ENCODE measurements around the gene RPGRIP1.
A peak's percentile ranks its signal among the peaks of the same experiment; 100 is the strongest.
"Not testable (repeated sequence)": the region's sequence is repeated elsewhere in the genome, so short reads cannot be mapped to it uniquely, and the experiment has no call there.

The RPGRIP1 gene

DNA sequence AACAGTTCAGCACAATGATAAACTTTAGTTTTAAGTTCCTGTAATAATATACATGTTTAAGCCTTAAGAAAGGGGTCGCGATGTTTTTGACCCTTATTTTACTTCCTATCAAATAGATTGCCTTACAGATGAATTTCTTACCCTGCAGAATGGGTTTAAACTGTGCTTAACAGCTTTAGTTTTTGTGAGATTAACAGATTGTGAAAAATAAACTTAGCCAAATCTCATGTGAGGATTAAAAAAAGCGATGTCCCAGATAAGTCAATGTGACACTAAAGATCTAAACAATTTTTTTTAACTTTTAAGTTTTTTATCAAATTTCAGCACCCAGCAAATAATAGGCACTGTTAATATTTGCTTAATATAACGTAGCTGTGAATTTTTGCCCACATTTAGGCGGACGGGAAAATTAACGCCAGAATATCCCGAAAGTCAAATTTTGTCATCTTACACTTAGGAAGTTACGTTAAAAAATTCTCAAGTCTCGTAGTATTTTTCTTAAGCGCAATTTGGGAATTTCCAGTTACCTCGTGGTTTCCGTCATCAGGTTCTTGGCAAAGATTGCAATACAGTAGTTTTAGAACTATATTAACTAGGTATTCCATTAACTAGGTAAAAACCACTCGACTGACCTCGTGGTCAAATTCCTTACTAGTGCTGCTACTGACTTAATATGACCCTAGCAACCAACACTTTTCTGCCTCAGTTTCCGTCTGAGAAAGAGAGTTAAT is 11.8 kb upstream of the RPGRIP1 start:
- DNase-seq (ENCODE audit: low read depth), result peak; percentile 57
- H3K4me3 ChIP-seq (ENCODE audit: low read depth, low read length), result peak overlapping the region; percentile 79
- TF ChIP-seq, protein P1, sequence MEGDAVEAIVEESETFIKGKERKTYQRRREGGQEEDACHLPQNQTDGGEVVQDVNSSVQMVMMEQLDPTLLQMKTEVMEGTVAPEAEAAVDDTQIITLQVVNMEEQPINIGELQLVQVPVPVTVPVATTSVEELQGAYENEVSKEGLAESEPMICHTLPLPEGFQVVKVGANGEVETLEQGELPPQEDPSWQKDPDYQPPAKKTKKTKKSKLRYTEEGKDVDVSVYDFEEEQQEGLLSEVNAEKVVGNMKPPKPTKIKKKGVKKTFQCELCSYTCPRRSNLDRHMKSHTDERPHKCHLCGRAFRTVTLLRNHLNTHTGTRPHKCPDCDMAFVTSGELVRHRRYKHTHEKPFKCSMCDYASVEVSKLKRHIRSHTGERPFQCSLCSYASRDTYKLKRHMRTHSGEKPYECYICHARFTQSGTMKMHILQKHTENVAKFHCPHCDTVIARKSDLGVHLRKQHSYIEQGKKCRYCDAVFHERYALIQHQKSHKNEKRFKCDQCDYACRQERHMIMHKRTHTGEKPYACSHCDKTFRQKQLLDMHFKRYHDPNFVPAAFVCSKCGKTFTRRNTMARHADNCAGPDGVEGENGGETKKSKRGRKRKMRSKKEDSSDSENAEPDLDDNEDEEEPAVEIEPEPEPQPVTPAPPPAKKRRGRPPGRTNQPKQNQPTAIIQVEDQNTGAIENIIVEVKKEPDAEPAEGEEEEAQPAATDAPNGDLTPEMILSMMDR (conservative IDR thresholded peaks at IDR 0.05; ENCODE audit: low read depth, low read length), result no peak

DNA sequence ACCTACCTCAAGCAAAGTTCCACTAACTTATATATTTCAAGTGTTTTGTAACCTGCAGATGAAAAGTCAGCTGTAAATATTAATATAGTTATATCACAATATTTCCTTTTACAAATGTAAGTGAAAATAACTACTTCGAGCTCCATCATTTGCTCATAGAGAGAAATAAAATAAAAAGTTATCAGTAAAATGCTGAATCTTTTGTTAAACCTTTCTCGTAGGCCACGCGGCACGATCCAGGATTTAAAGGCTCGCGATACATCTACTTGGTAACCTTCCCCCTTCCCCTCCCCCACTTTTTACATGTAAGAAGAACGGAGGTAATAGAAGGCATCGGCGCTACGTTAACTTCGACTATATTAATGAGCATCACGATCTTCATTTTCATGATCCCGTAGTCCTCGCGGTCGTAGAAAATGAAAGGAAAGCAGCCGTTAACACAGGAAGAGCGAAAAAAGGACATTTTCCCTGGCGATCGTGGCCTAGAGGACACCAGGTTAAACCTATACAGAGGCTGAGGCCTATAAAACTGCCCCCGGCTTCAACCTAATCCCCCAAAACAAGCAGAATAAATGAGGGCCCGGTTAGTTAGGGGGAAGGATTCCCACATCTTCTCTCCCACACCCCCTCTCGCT is 11.1 kb upstream of the RPGRIP1 start:
- TF ChIP-seq, protein P1 (conservative IDR thresholded peaks at IDR 0.05; ENCODE audit: low read depth, low read length), result no peak
- H3K4me3 ChIP-seq (ENCODE audit: low read depth, low read length), result peak overlapping the region; percentile 79
- peak; percentile 84 for DNase-seq (ENCODE audit: low read depth)

DNA sequence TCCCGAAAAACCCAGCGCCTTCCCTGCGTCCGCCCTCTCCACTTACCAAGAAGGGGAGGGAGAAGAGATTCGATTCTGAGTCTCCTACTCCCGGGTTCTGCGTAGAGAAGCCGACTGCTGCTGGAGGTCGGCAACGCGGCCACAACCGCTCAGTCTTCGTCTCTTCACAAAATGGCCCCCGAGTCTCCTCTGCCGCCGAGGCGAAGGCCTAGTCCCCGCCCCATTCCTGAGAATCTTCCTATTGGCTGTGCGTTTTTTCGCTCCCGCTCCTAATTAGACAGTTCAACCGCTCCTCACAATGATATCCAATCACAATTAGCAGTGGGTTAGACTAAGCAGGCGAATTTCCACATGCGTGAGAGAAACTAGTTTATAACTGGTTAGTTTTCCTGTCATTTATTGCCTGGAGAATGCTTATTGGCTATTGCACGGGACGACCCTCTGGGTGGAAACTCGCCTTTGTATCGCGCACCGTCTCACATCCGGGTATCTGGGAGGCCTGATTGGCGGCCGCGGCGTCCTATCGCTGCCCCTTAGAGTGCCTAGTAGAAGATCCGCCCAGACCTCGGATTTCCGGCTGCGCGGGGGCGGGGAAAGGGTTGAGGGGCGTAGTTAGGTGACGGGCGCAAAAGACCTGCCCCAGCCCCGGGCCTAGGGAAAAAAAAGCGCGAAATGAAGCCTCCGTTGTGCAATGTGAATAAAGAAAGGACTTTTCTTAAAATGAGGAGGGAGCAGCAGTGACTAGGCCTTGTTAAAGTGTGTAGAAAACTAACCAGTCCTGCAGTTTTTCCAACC is 10.4 kb upstream of the RPGRIP1 start, which contains the start of gene HNRNPC:
Gene HNRNPC, minus strand, starts transcription at position 191 of the 795 bp plus-strand sequence. CDS start 35,249 bp downstream, outside the sequence.
- peak; percentile 100 for DNase-seq (ENCODE audit: low read depth)
- TF ChIP-seq, protein P1 (conservative IDR thresholded peaks at IDR 0.05; ENCODE audit: low read depth, low read length), result no peak
- peak within 1 kb of the TSS; percentile 79 for H3K4me3 ChIP-seq (ENCODE audit: low read depth, low read length)

DNA sequence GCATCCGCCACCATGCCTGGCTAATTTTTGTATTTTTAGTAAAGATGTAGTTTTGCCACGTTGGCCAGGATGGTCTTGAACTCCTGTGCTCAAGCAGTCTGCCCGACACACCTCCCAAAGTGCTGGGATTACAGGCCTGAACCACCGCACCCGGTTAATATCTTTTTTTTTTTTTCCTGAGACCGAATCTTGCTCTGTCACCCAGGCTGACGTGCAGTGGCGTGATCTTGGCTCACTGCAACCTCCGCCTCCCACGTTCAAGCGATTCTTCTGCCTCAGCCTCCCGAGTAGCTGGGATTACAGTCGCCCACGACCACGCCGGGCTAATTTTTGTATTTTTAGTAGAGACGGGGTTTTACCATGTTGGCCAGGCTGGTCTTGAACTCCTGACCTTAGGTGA is 7.2 kb upstream of the RPGRIP1 start:
- H3K4me3 ChIP-seq (ENCODE audit: low read depth, low read length); DNase-seq (ENCODE audit: low read depth): not testable (repeated sequence)

DNA sequence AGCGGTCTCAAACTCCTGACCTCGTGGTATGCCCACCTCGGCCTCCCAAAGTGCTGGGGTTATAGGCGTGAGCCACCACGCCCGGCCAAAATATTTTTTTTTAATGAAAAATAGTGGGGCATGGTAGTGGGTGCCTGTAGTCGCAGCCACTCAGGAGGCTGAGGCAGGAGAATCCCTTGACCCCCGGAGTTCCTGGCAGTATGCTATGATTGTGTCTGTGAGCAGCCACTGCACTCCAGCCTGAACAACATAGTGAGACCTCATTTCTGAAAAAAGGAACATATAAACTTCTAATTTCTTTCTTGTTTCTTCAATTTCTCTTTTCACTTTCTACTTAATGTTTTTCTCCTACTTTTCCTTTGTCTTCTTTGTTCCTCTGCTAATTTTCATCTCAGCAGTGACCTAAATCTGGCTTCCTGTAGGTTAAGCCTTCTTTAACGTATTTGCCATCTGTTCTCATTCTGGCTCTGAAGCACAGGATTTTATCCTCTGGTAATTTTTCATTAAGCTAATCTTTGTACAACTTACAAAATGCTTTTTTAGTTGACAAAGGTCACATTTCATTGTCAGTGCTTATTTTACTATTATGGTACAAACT is 4.5 kb upstream of the RPGRIP1 start:
- no peak overlapping the region for H3K4me3 ChIP-seq (ENCODE audit: low read depth, low read length)
- TF ChIP-seq, protein P1 (conservative IDR thresholded peaks at IDR 0.05; ENCODE audit: low read depth, low read length), result no peak
- no peak for DNase-seq (ENCODE audit: low read depth)

DNA sequence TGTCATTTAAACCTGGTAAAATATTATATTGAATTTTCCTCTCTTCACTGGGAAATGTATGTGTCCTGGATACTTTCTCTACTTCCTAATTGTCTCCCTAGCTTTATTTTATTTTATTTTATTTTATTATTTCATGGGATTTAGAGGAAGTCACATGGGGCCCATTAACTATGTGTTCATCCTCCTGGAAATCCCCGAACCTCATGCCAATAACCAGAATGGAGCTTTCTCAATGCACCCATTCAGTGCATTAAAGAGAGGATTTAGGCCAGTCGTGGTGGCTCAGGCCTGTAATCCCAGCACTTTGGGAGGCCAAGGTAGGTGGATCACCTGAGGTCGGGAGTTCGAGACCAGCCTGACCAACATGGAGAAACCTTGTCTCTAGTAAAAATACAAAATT is 1.3 kb upstream of the RPGRIP1 start:
- H3K4me3 ChIP-seq (ENCODE audit: low read depth, low read length), result no peak overlapping the region
- TF ChIP-seq, protein P1 (conservative IDR thresholded peaks at IDR 0.05; ENCODE audit: low read depth, low read length), result no peak
- DNase-seq (ENCODE audit: low read depth), result no peak

DNA sequence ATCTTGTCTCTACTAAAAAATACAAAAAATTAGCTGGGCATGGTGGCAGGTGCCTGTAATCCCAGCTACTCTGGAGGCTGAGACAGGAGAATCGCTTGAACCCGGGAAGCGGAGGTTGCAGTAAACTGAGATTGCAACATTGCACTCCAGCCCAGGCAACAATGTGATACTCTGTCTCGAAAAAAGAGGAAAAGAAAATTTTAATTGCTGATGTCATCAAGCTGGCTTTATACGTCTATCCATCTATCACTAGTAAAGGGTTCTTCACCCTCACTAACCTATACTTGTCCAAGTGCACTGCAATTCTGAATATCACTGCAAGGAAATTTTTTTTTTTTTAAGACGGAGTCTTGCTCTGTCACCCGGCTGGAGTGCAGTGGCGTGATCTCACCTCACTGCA is 2.0 kb downstream of the RPGRIP1 start:
- not testable (repeated sequence) for DNase-seq (ENCODE audit: low read depth); H3K4me3 ChIP-seq (ENCODE audit: low read depth, low read length)

DNA sequence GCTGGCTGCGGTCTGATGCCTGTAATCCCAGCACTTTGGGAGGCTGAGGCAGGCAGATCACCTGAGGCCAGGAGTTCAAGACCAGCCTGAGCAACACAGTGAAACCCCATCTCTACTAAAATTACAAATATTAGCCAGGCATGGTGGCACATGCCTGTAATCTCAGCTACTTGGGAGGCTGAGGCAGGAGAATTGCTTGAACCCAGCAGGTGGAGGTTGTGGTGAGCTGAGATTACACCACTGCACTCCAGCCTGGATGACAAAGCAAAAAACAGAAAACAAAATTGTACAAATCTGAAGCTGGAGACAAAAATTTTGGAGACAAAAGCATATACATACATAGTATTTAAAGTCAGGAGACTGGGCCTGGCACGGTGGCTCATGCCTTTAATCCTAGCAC is 6.6 kb downstream of the RPGRIP1 start:
- not testable (repeated sequence) for H3K4me3 ChIP-seq (ENCODE audit: low read depth, low read length); DNase-seq (ENCODE audit: low read depth)
